HG03342 (cell line): Measurements from ENCODE around the gene IKZF2.
A peak's percentile ranks its signal among the peaks of the same experiment; 100 is the strongest.

Experiments
- ATAC-seq: cut with Tn5 transposase; IDR thresholded peaks from one replicate; pipeline ENCODE4 v1.9.1; 2021; ENCODE audit warnings: mild to moderate bottlenecking, moderate library complexity; ENCODE audit not compliant: unreplicated experiment

Gene IKZF2

GRCh38 chr2:213104092-213104902 is 47.1 kb downstream of the IKZF2 start:
- no peak for ATAC-seq

GRCh38 chr2:213101692-213102460 is 49.5 kb downstream of the IKZF2 start:
- no peak for ATAC-seq

- ATAC-seq: no peak
Measured at GRCh38 chr2:213101109-213101508, 50.3 kb downstream of the IKZF2 start.

GRCh38 chr2:213098612-213099011 is 52.8 kb downstream of the IKZF2 start:
- ATAC-seq: no peak

- no peak for ATAC-seq
Measured at GRCh38 chr2:213091765-213092164, 59.6 kb downstream of the IKZF2 start.

GRCh38 chr2:213090772-213091171 is 60.6 kb downstream of the IKZF2 start:
- ATAC-seq: no peak

- no peak for ATAC-seq
Measured at GRCh38 chr2:213089438-213089837, 62.0 kb downstream of the IKZF2 start.

- peak; percentile 65 for ATAC-seq
Measured at GRCh38 chr2:213087040-213087439, 64.4 kb downstream of the IKZF2 start.

- no peak for ATAC-seq
Measured at GRCh38 chr2:213086571-213086970, 64.8 kb downstream of the IKZF2 start.

GRCh38 chr2:213086050-213086449 is 65.4 kb downstream of the IKZF2 start:
- ATAC-seq: no peak

GRCh38 chr2:213085538-213085937 is 65.9 kb downstream of the IKZF2 start:
- no peak for ATAC-seq

GRCh38 chr2:213084261-213084660 is 67.2 kb downstream of the IKZF2 start:
- ATAC-seq: no peak

GRCh38 chr2:213080969-213081617 is 70.3 kb downstream of the IKZF2 start:
- no peak for ATAC-seq

- ATAC-seq: no peak
Measured at GRCh38 chr2:213079756-213080155, 71.7 kb downstream of the IKZF2 start.

- ATAC-seq: no peak
Measured at GRCh38 chr2:213078686-213079085, 72.7 kb downstream of the IKZF2 start.

- ATAC-seq: no peak
Measured at GRCh38 chr2:213069531-213069930, 81.9 kb downstream of the IKZF2 start.

GRCh38 chr2:213068676-213069359 is 82.6 kb downstream of the IKZF2 start:
- no peak for ATAC-seq

- ATAC-seq: no peak
Measured at GRCh38 chr2:213067888-213068287, 83.5 kb downstream of the IKZF2 start.

GRCh38 chr2:213066443-213066743 is 85.0 kb downstream of the IKZF2 start:
- no peak for ATAC-seq

GRCh38 chr2:213065583-213066442 is 85.6 kb downstream of the IKZF2 start:
- peak; percentile 51 for ATAC-seq
